ENCODE measurements around the gene ANGPTL4.

GRCh38 chr19:8360196-8360595 is 3.8 kb upstream of the ANGPTL4 start:
- TF ChIP-seq YY1 (IDR thresholded peaks at IDR 0.05; ENCODE audit: insufficient read depth, insufficient read length) (no peak), SUZ12 (IDR thresholded peaks at IDR 0.05; ENCODE audit: extremely low read depth, insufficient read depth, insufficient read length) (no peak), ZNF274 (IDR thresholded peaks at IDR 0.05; ENCODE audit: low read depth, low read length) (no peak)
